Measurements from ENCODE around the gene PGRMC1.

DNA sequence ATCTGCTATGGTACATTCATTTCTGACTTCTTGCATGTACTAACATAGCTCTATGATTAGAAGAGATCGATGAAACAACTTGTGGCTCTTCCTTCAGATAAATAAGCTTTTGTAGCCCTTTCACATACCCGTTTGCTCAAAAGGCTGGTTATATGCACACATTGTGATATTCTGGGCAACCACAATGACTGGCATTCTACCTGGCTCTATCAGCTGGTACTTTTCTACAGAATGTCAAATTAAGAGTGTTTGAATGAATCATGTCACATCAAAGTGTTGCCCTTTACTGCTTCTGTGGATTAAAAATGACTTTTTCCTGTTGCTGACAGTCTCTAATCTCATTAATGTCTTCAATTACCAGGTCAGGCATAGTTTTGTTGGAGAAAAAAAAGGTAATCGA is 11.6 kb downstream of the PGRMC1 start:
- TF ChIP-seq TAF1 (IDR thresholded peaks at IDR 0.05; ENCODE audit: low read depth, low read length) (no peak), PAX5 (IDR thresholded peaks at IDR 0.05; ENCODE audit: insufficient read depth, low read length, severe bottlenecking) (no peak), POLR2A (IDR thresholded peaks at IDR 0.05; ENCODE audit: low read depth, low read length) (no peak)

Measured in GM12891 (cell line).